ENCODE data around the gene TSPAN4.

The TSPAN4 gene

DNA sequence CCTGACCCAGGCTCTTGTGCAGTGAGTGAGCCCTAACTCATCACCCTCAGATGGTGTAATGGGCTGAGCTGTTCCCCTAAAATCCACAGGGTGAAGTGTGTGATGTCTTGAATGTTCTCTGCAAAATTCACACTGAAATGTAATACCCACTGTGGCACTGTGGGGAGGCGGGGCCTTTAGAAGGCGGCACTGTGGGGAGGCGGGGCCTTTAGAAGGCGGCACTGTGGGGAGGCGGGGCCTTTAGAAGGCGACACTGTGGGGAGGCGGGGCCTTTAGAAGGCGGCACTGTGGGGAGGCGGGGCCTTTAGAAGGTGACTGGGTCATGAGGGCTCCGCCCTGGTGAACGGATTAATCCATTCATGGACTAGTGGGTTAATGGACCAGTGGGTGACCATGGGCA lies 34.9 kb downstream of the TSPAN4 start:
- FAIRE-seq (no peak), DNase-seq (ENCODE audit: extremely low spot score, insufficient read length, low read depth) (no peak)

DNA sequence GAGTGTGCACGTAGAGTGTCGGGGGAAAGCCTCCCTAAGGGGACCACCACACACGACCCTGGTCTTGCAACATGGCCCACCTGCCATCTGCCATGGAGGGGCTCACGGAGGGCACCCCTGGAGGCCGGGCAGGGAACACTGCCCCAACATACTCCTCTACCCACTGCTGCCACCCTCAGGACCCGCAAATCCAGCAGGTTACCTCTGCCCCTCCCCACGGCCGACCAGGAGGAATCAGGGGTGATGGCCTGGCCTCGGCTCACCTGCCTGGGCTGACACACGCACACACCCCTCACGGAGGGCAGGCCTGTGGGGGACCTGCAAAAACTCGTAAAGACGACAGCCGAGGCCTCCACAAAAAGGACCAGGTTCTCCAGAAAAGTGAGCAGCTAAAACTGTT lies 37.8 kb downstream of the TSPAN4 start:
- DNase-seq (ENCODE audit: extremely low spot score, insufficient read length, low read depth) (no peak), FAIRE-seq (no peak)

DNA sequence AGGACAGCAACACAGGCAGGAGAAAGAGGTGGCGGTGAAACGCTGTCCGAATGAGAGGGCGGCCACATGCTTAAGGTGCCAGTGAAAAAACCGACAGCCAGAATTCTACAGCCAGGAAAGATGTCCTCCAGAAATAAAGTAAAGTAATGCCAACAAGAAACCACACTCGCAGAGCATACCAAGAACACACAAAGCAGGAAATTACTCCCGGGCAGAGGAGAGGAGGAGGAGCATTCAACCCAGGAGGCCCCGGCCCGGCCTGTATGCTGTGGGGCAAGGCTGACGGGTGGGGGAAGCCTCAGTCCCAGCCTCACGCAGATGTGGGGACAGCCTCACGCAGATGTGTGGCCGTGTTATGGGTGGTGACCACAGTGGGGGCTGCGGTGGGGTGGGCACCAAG lies 39.9 kb downstream of the TSPAN4 start:
- DNase-seq (ENCODE audit: extremely low spot score, insufficient read length, low read depth): no peak
- FAIRE-seq: no peak

DNA sequence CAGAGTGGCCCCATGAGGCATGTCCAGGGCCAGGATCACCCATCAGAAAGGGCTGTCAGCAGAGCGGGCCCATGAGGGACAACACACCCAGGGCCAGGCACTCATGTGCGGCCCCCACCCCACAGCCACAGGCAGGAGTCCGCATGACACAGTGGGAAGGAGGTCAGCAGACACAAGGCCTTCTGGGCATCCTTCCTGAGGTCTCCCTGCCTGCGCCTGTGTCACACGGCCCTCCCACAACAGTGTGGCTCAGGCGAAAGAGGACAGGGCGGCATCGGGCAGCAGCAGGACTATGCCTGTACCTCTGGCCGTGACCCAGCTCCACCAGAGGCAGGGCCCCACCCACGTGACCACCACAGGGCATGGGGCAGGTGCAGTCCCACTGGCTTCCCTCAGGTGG lies 40.9 kb downstream of the TSPAN4 start:
- DNase-seq (ENCODE audit: extremely low spot score, insufficient read length, low read depth) (no peak), FAIRE-seq (no peak)

DNA sequence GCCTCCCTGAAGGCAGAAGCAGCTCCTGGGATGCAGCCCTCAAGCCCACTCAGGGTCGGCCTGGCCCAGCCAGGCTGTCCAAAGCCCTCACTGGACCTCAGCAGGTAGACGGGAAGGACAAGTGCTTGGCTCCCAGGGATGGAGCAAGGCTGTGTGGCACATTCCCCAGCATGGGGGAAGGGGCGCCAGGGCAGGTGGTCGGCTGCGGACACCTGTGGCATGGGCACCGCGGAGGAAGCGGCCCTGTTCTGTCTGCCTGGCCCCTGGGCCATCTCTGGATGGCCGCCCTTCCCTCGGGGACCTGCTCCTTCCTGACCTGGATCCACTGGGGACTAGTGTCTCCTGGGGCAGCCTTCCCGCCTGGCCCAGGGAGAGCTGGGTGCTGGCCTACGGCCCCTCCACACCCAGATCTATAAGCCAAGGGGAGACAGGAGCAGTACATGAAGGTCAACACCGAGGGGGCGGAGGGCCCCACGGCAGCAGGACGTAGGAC lies 42.0 kb downstream of the TSPAN4 start:
- no peak for FAIRE-seq

DNA sequence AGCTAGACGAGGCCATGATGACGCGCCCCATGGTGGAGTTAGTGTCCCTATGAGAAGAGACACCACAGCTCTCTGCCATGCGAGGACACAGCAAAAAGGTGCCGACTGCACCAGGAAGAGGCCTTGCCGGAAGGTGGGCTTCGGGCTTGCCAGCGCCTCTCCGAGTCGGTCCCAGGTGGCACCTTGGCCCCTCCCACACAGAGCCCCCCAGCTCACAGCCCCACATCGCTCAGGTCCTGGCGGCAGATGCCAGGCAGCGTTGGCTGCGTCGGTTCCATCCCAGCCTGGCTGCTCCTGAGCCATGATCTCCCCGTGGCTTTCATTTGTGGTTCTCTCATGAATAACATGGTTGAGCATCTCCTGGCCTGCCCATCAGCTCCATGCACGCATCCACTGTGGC lies 43.9 kb downstream of the TSPAN4 start:
- FAIRE-seq: no peak

More for the DNA sequence above, 42.0 kb downstream of the TSPAN4 start:
- no peak for DNase-seq (ENCODE audit: extremely low spot score, insufficient read length, low read depth)

DNA sequence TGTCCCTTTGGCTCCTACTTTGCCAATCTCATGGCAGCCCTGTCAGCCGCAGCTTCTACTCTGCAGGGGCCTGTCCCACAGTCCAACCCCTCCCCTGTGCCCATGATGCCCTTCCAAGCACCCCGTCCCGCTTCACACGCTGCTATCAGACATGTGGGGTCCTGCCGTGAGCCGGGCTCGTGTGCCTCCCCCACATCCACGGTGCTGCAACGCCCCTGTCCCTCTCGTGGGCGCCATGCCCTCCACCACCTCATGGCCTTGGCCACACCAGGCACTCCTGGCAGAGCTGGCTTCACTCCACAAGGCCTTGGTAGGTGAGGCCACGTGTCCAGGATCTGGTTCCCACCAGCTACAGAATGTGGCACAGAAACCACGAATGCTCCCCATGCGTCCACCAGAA lies 44.9 kb downstream of the TSPAN4 start:
- FAIRE-seq (no peak), DNase-seq (ENCODE audit: extremely low spot score, insufficient read length, low read depth) (no peak)

More for the DNA sequence above, 43.9 kb downstream of the TSPAN4 start:
- no peak for DNase-seq (ENCODE audit: extremely low spot score, insufficient read length, low read depth)

DNA sequence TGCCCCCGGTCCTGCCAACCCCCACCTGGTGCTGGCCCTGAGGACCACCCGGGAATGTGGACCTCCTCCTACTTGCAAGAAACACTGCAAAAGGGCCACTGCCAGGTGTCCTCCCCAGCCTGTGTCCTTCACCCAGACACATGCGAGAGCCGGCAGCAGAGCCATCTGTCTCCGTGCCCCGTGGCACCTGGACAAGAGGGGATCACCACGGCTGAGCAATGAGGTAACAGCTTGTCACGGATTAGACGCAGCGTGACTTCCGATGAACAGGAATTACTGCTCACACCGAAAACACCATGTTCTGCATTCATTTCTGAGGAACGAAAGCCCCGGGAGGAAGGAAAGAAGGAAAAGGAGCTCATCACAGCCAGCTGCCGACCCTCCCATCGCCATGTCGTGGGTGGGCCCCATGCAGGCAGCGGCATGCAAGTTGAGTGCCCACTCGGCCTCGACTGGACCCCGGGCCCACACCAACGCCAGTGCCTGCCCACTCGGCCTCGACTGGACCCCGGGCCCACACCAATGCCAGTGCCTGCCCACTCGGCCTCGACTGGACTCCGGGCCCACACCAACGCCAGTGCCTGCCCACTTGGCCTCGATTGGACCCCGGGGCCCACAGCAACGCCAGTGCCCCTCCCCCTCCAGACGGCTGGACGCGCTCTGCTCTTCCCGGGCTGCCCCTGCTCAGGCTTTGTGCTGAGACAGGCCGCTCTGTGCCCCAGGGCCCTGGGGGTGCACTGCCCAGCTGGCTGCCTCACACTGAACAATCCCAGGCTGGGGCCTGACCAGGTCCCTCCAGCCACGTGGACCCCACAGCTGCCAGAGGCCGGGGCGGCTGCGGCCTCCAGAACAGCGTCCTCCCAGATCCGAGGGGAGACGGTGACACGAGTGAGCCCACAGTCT lies 45.9 kb downstream of the TSPAN4 start:
- DNase-seq (ENCODE audit: extremely low spot score, insufficient read length, low read depth) (no peak), FAIRE-seq (no peak)

DNA sequence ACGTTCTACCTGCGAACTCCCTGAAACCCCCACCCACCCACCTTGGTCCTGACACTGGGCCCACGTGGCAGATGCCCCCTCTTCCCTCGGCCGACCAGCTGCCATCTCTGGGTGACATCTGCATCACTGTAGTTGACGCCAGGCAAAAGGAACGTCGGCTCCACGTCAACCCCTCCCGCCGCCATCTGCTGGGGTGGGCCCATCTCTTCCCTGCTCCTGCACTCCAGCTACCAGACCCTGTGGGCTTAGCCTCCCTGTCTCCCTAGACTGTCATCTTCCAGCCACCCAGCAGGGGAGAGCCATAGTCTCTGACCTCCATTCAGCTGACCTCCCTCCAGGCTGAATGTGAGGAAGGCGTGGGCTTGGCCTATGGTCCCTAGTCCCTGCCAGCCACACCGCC lies 46.6 kb downstream of the TSPAN4 start:
- DNase-seq (ENCODE audit: extremely low spot score, insufficient read length, low read depth) (no peak), FAIRE-seq (no peak)

DNA sequence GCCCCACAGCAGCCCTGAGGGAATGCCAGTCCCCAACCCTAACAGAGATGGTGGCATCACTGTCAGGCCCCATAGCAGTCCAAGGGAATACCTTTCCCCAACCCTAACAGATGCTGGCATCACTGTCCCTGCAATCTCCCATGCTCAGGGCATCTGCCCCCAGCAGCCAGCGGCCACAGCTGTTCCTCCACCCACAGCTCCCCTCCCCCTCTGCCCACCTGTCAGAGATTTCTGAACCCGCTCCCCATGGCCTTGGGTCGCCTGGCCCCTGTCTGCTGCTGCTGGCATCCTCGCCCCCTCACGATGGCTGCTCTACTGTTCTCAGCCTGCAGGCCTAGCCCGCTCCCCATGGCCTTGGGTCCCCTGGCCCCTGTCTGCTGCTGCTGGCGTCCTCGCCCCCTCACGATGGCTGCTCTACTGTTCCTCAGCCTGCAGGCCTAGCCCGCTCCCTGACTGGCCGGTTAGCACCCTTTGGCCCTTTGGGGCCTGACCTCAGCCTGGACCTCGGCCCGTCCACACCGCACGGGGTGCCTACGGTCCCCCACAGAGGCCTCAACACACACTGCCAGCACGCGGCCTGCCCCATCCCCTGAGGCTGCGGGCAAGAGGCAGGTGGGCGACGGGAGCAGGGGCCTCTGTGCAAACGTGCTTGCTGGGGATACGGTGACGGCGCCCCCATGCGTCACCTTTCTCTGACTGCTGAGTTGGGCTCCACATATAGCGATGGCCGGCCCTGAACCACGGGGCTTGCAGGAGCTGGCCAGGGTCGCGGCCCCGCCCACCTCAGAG lies 47.2 kb downstream of the TSPAN4 start:
- DNase-seq (ENCODE audit: extremely low spot score, insufficient read length, low read depth) (no peak), FAIRE-seq (no peak)

DNA sequence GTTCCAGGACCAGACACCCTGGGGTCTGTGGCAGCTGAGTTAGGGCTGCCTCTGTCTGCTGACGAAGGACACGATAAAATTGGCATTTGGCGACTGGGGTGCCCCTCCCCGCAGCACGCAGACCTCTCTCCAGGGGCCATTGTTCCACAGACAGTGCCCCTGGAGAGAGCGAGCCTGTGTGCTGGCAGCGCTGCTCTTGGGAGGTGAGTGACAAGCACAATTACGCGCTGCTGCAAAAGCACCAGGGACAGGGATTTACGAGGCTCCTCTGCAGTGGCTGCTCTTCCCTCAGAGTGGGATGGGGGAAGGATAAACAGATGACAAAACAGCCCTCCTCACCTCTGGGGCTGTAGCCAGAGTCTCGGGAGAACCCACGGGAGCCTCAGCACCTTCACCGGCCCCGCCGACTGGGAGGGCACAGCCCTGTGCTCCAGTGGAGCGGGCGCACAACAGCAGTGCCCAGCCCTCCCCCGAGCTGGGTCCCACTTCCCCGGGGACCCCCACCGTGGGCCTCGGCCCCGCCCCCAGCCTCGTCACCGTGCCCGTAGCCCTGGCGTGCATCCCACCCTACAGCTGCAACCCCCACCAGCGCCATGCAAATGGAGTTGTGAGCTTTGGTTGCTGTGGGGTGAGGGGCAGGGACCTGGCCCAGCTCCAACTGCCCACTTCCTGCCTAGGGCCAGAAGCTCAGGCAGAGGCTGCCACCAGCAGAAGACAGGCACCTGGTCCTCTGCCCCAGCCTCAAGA lies 48.3 kb downstream of the TSPAN4 start:
- DNase-seq (ENCODE audit: extremely low spot score, insufficient read length, low read depth) (no peak), FAIRE-seq (no peak)

DNA sequence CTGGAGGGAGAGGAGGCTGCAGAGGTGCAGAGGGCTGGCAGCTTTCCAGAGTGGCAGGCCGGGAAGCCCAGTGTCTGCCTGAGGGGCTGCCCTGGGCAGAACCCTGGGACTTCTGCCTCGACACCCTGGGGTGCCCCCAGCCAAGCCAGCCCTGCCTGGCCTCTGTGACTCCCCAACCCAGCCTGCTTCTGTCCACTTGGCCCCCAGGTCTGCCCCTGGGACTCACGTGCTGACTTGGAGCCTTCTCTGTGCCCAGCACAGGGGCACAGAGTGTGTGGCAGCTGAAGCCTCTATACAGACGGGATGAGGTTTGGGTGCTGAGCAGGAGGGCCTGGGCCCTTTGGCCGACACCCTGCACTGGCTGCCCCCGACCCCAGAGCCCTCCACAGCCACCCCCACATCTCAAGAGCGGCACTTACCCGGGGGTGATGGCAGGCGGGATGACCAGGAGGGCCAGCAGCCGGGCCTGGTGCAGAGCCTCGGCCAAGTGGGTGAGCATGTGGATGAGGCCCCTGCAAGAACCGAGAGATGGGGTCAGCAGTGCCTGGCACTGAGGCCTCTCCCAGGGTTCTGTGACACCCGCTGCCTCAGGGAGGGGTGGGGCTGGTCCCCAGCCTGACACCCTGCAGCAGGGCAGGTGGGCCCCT lies 50.5 kb downstream of the TSPAN4 start:
- FAIRE-seq (no peak), DNase-seq (ENCODE audit: extremely low spot score, insufficient read length, low read depth) (no peak)

DNA sequence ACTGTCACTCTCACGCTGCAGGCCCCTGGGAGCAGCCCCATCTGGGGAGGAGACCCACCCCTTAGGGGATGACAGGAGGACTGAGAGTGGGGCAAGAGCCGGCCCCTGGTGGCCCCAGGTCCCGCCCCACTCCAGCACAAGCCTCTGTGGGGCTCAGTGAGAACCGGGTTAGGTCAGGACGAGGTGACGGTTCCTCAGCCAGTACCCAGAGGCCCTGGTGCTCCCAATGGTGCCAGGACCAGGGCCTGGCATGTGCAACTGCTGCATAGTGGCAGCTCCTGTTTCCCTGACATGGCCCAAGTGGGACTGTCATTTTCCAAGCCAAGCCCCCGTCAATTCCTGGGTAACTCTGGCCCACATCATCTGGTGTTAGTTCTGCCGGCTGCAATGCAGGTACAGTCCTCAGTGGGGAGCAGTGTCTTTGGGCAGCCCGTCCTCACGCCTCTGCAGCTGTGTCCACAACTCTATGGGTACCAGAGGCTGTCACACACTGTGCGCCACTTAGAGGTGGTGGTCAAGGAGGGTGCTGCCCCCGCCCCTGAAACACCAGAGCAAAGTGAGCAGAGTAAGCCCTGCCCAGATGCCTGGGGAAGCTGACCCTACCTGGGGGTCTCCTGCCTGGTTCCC lies 52.0 kb downstream of the TSPAN4 start:
- FAIRE-seq (no peak), DNase-seq (ENCODE audit: extremely low spot score, insufficient read length, low read depth) (no peak)

DNA sequence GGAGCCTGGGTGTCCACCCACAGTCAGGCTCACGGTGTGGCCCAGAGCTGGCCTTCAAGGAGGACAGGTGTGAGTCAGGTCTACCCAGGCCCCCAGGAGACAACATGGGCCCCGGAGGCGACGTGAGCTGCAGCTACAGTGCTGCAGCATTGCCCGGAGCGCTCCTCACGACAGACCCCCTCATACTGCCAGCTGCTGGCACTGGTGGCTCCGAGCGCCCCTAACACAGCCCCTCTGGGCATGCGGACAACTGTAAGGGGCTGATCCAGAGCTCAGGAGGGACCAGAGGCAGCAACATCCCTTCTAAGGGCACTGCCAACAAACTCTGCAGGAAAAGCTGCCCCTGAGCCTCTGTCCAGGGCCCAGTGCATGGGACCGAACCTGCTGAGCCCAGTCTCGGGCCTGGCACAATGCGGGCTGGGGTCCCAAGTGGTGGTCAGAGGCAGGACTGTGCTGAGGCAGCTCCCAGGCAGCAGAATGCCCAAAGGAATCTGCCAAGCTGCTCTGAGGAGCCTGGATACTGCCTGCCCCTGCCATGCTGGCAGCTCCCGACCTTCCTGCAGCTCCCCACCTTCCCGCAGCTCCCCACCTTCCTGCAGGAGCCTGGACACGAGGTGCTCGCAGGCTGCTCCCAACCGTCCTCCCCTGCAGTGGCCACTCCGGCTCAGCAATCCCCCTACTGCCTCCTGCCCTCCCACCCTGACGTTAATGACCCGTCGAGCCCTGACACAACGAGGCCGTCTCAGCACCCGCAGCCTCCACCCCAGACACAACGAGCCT lies 52.9 kb downstream of the TSPAN4 start:
- DNase-seq (ENCODE audit: extremely low spot score, insufficient read length, low read depth) (no peak), FAIRE-seq (no peak)

DNA sequence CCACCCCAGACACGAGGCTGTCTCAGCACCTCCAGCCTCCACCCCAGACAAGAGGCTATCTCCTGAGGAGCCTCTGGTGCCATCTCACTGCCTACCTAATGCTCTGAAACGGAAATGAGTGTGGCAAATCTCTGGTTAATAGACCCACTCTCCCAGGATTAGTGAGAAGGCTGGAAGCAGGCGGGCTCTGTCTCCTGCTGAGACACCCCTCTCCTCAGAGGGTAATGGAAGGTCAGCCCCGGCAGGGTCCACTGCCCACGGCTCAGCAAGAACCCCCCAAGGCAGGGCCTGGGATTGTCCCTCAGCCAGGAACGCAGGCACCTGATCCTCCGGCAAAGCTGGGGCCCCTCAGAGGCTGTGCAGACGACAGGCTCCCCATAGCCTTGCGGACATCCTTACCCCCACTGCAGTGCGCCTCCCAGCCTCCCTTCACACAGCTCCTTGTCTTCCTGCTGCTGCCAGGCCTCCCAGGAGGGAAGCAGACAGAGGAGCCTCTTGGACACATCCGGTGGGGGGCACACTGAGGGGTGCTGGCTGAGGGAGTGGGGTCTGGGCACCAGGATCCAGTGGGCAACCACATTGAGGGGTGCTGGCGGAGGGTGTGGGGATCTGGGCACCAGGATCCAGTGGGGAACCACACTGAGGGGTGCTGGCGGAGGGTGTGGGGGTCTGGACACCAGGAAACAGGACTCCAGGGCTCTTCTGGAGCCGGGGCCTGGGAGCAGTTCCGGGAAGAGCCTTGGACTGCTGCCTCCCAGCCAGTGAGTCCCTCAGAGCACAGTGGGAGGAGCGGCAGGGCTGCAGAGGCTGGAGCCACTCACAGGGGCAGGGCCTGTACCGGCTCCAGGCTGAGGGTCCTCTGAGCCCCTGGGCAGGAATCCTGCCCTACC lies 54.8 kb downstream of the TSPAN4 start:
- FAIRE-seq: no peak
- no peak for DNase-seq (ENCODE audit: extremely low spot score, insufficient read length, low read depth)

DNA sequence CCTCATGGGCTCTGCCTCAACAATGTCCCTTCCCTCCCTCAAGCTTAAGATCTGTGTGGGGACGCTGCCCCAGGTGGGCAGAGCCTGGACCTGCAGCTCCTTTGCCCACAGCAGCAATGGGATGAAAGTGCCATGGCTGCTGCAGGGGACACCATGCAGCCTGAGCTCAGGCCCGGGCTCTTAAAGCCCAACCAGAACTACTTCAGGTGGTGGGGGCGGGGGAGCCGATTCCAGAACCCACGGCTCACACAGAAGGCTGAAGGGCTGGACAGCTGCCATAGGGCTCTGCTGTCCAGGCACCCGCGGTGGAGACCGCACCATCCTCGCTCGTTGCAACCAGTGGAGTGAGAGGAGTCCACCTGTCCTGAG lies 55.5 kb downstream of the TSPAN4 start:
- no peak for FAIRE-seq

DNA sequence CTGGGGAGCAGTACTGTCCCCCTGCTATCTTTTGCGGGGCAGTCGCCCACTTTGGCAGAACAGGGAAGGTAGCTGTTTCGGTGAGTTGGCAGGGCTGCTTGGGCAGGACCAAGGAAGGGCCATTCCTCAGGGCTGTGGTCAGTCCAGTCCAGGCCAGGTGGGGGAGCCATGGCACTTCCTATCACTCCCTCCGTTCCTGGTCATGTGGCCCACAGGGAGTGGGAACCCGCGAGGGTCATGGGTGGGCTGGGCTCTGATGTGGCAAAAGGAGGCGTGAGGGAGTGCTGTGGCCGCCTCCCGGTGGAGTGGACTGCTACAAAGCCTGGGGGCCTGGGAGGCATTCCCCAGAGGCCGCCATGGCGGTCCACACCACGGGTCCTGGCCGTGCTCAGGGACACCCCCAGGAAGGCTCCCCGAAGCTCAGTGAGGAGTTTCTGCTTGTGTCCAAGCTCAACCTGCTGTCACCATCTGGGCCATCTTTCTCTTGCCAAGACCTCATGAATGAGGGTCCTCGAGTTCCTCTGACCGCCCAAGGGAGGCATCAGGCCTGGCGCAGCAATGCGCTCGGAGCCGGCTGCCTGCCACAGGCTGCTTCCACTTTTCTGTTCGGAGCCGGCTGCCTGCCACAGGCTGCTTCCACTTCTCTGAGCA lies 56.0 kb downstream of the TSPAN4 start:
- FAIRE-seq (no peak), DNase-seq (ENCODE audit: extremely low spot score, insufficient read length, low read depth) (no peak)

More for the DNA sequence above, 55.5 kb downstream of the TSPAN4 start:
- DNase-seq (ENCODE audit: extremely low spot score, insufficient read length, low read depth): no peak

Measured in GM18507 (cell line).